Hepatic stellate cell (primary cell): ENCODE measurements around the gene CUX1.
"Not testable (repeated sequence)": the region's sequence is repeated elsewhere in the genome, so short reads cannot be mapped to it uniquely, and the experiment has no call there.

Experiments used
- DNase-seq: peaks from one replicate; pipeline ENCODE4 v3.0.0; 2011; ENCODE audit warnings: low spot score

CUX1 gene

GRCh38 chr7:102006695-102007094 is 189.3 kb downstream of the CUX1 start:
- DNase-seq: no peak

GRCh38 chr7:102008535-102009262 is 191.3 kb downstream of the CUX1 start:
- no peak for DNase-seq

- DNase-seq: no peak
These were observed 192.2 kb downstream of the CUX1 start for GRCh38 chr7:102009628-102010027.

- not testable (repeated sequence) for DNase-seq
These were observed 194.8 kb downstream of the CUX1 start for GRCh38 chr7:102012112-102012830.

GRCh38 chr7:102012941-102013461 is 195.6 kb downstream of the CUX1 start:
- no peak for DNase-seq

GRCh38 chr7:102018876-102019275 is 201.4 kb downstream of the CUX1 start:
- DNase-seq: no peak

GRCh38 chr7:102019461-102019860 is 202.0 kb downstream of the CUX1 start:
- DNase-seq: no peak

- DNase-seq: no peak
These were observed 204.6 kb downstream of the CUX1 start for GRCh38 chr7:102021841-102022618.

- DNase-seq: no peak
These were observed 206.8 kb downstream of the CUX1 start for GRCh38 chr7:102024005-102024768.

GRCh38 chr7:102024769-102025391 is 207.5 kb downstream of the CUX1 start:
- no peak for DNase-seq

GRCh38 chr7:102025777-102026176 is 208.4 kb downstream of the CUX1 start:
- not testable (repeated sequence) for DNase-seq

- DNase-seq: no peak
These were observed 210.9 kb downstream of the CUX1 start for GRCh38 chr7:102028206-102028826.

- DNase-seq: no peak
These were observed 212.2 kb downstream of the CUX1 start for GRCh38 chr7:102029616-102030015.

GRCh38 chr7:102030696-102031095 is 213.3 kb downstream of the CUX1 start:
- no peak for DNase-seq

GRCh38 chr7:102036958-102037357 is 219.5 kb downstream of the CUX1 start:
- DNase-seq: no peak

- no peak for DNase-seq
These were observed 222.3 kb downstream of the CUX1 start for GRCh38 chr7:102039706-102040105.

GRCh38 chr7:102040569-102040968 is 223.1 kb downstream of the CUX1 start:
- DNase-seq: no peak

GRCh38 chr7:102042016-102042656 is 224.7 kb downstream of the CUX1 start:
- DNase-seq: peak; percentile 61

GRCh38 chr7:102042796-102043195 is 225.4 kb downstream of the CUX1 start:
- not testable (repeated sequence) for DNase-seq

- DNase-seq: no peak
These were observed 227.2 kb downstream of the CUX1 start for GRCh38 chr7:102044641-102044983.
